Measurements from ENCODE around the gene CCNL2. TPM values are rescaled to one million over a fixed set of nuclear protein-coding genes. Genes with fewer than 3 reads are reported as not detected.
A peak's percentile ranks its signal among the peaks of the same experiment; 100 is the strongest.

Gene CCNL2
- total and polyA plus RNA-seq, 2 of the 13 experiments (the other 11 are each of a cell fraction or from before 2014, with no cell fraction given) = 105 to 340 TPM

DNA sequence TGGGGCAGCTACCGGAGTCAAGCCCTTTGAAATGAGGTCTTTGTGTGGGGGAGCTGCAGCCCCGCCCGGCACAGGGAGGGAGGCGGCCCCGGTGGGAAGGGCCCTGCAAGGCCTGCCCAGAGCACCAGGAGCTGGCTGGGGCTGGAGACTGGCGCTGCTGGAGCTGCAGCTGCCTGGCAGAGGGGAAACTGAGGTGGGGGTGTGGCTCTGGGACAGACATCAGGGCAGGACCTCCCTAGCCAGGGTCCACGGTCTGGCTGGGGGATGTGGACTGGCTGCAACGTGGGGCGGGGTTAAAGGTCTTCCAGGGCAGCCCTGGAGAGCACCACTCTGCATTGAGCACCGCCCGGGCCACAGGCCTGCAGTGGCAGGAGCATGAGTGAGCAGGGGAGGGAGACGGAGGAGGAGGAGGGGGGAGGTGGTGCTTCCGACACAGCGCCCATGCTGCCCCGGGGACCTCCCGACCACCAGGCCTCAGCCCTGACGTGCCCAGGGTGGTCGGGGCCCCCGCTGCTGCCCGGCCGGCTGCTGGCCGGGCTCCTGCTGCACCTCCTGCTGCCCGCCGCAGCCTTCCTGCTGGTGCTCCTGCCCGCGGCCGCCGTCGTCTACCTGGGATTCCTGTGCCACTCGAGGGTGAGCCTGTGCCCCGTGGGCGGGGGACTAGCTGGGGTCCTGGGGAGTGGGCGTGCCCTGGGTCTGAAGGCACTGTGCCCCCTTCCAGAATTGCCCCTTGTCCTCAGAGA, 26.8 kb upstream of the CCNL2 start (continued):
- TF ChIP-seq, protein P1, sequence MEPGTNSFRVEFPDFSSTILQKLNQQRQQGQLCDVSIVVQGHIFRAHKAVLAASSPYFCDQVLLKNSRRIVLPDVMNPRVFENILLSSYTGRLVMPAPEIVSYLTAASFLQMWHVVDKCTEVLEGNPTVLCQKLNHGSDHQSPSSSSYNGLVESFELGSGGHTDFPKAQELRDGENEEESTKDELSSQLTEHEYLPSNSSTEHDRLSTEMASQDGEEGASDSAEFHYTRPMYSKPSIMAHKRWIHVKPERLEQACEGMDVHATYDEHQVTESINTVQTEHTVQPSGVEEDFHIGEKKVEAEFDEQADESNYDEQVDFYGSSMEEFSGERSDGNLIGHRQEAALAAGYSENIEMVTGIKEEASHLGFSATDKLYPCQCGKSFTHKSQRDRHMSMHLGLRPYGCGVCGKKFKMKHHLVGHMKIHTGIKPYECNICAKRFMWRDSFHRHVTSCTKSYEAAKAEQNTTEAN (CRISPR knock-in tag; conservative IDR thresholded peaks at IDR 0.05) = no peak
- TF ChIP-seq HMG20B (CRISPR knock-in tag; conservative IDR thresholded peaks at IDR 0.05) (no peak), SMAD3 (CRISPR knock-in tag; IDR thresholded peaks at IDR 0.05) (no peak), KAT2B (IDR thresholded peaks at IDR 0.05; ENCODE audit: borderline replicate concordance, low read depth, low read length) (no peak), ZSCAN29 (CRISPR knock-in tag; conservative IDR thresholded peaks at IDR 0.05) (no peak), ZNF274 (CRISPR knock-in tag; IDR thresholded peaks at IDR 0.05) (peak; percentile 36; the same call in 1 of the 2 replicates), HOXA3 (CRISPR knock-in tag; IDR thresholded peaks at IDR 0.05) (no peak; the same call in 1 of the 2 replicates), KDM4B (CRISPR knock-in tag; IDR thresholded peaks at IDR 0.05) (no peak), HCFC1 (IDR thresholded peaks at IDR 0.05; ENCODE audit: low read depth, low read length) (no peak), KDM1A (CRISPR knock-in tag; IDR thresholded peaks at IDR 0.05) (no peak), MTA1 (CRISPR knock-in tag; IDR thresholded peaks at IDR 0.05; ENCODE audit: borderline replicate concordance) (0 out of 2 replicates have a peak, but pooled peaks have one; percentile 60), NCOA2 (CRISPR knock-in tag; IDR thresholded peaks at IDR 0.05) (no peak), HNF4A (CRISPR knock-in tag; IDR thresholded peaks at IDR 0.05) (peak; percentile 50; the same call in 1 of the 2 replicates), MBD4 (IDR thresholded peaks at IDR 0.05; ENCODE audit: borderline replicate concordance, low read length) (no peak), REL (CRISPR knock-in tag; conservative IDR thresholded peaks at IDR 0.05) (no peak), GATAD2A (CRISPR knock-in tag; IDR thresholded peaks at IDR 0.05) (no peak)
- TF ChIP-seq, protein P2, sequence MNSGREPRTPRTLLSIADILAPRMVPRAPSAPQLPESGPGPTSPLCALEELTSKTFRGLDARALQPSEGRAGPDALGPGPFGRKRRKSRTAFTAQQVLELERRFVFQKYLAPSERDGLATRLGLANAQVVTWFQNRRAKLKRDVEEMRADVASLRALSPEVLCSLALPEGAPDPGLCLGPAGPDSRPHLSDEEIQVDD (CRISPR knock-in tag; IDR thresholded peaks at IDR 0.05; ENCODE audit: borderline replicate concordance) = no peak
- TF ChIP-seq, protein P3, sequence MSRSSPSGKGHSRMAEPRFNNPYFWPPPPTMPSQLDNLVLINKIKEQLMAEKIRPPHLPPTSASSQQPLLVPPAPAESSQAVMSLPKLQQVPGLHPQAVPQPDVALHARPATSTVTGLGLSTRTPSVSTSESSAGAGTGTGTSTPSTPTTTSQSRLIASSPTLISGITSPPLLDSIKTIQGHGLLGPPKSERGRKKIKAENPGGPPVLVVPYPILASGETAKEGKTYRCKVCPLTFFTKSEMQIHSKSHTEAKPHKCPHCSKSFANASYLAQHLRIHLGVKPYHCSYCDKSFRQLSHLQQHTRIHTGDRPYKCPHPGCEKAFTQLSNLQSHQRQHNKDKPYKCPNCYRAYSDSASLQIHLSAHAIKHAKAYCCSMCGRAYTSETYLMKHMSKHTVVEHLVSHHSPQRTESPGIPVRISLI (CRISPR knock-in tag; IDR thresholded peaks at IDR 0.05; ENCODE audit: borderline replicate concordance) = no peak
- TF ChIP-seq, protein P4, sequence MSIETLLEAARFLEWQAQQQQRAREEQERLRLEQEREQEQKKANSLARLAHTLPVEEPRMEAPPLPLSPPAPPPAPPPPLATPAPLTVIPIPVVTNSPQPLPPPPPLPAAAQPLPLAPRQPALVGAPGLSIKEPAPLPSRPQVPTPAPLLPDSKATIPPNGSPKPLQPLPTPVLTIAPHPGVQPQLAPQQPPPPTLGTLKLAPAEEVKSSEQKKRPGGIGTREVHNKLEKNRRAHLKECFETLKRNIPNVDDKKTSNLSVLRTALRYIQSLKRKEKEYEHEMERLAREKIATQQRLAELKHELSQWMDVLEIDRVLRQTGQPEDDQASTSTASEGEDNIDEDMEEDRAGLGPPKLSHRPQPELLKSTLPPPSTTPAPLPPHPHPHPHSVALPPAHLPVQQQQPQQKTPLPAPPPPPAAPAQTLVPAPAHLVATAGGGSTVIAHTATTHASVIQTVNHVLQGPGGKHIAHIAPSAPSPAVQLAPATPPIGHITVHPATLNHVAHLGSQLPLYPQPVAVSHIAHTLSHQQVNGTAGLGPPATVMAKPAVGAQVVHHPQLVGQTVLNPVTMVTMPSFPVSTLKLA (IDR thresholded peaks at IDR 0.05) = no peak
- TF ChIP-seq, protein P5, sequence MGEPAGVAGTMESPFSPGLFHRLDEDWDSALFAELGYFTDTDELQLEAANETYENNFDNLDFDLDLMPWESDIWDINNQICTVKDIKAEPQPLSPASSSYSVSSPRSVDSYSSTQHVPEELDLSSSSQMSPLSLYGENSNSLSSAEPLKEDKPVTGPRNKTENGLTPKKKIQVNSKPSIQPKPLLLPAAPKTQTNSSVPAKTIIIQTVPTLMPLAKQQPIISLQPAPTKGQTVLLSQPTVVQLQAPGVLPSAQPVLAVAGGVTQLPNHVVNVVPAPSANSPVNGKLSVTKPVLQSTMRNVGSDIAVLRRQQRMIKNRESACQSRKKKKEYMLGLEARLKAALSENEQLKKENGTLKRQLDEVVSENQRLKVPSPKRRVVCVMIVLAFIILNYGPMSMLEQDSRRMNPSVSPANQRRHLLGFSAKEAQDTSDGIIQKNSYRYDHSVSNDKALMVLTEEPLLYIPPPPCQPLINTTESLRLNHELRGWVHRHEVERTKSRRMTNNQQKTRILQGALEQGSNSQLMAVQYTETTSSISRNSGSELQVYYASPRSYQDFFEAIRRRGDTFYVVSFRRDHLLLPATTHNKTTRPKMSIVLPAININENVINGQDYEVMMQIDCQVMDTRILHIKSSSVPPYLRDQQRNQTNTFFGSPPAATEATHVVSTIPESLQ (CRISPR knock-in tag; conservative IDR thresholded peaks at IDR 0.05) = no peak
- TF ChIP-seq, protein P6, sequence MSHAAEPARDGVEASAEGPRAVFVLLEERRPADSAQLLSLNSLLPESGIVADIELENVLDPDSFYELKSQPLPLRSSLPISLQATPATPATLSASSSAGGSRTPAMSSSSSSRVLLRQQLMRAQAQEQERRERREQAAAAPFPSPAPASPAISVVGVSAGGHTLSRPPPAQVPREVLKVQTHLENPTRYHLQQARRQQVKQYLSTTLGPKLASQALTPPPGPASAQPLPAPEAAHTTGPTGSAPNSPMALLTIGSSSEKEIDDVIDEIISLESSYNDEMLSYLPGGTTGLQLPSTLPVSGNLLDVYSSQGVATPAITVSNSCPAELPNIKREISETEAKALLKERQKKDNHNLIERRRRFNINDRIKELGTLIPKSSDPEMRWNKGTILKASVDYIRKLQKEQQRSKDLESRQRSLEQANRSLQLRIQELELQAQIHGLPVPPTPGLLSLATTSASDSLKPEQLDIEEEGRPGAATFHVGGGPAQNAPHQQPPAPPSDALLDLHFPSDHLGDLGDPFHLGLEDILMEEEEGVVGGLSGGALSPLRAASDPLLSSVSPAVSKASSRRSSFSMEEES (CRISPR knock-in tag; IDR thresholded peaks at IDR 0.05) = 0 out of 2 replicates have a peak, but pooled peaks have one; percentile 12
- TF ChIP-seq, protein P7, sequence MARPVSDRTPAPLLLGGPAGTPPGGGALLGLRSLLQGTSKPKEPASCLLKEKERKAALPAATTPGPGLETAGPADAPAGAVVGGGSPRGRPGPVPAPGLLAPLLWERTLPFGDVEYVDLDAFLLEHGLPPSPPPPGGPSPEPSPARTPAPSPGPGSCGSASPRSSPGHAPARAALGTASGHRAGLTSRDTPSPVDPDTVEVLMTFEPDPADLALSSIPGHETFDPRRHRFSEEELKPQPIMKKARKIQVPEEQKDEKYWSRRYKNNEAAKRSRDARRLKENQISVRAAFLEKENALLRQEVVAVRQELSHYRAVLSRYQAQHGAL (CRISPR knock-in tag; IDR thresholded peaks at IDR 0.05; ENCODE audit: not compliant biosample characterization) = no peak
